ENCODE measurements around the gene SYT7.

Gene SYT7

DNA sequence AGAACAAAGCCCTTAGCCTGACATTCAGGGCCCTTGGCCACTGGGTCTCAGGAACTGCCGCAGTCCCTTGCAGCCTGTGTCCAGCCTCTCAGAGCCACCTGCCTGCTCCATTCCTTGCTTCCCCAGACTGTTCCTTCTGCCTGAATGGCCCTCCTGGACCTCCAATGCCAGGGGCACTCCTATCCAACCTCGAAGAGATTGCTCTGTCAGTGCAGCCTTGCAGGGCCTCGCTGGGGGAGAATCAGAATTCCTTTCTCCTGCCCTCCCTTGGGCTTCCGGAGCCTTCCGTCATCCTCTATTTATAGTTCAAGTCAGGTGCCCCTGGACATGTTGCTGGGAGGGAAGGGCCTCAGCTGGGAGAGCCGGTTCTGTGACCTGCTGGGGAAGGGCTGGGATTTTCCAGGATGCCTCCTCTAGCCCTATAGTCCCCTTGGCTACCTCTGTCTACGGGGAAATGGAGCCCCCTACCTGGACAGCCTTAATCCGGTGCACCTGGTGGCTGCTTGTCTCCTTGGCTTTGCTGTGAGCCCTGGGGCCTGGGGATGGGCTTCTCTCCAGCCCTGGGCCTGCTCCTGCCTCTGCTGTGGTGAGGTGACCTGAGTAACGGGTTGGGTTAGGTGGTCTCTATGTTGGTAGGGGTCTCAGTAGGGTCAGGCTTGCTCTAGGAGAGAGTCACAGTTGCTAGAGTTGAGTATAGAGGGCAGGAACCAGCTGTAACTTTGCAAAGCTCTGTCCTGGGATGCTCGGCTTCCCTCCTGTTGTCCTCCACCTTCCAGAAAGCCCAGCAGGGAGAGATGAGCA, 45.9 kb upstream of the SYT7 start:
- peak; percentile 64 for DNase-seq (ENCODE audit: low read depth)
- H3K4me3 ChIP-seq (ENCODE audit: low read depth, low read length) = no peak overlapping the region
- TF ChIP-seq, protein P1, sequence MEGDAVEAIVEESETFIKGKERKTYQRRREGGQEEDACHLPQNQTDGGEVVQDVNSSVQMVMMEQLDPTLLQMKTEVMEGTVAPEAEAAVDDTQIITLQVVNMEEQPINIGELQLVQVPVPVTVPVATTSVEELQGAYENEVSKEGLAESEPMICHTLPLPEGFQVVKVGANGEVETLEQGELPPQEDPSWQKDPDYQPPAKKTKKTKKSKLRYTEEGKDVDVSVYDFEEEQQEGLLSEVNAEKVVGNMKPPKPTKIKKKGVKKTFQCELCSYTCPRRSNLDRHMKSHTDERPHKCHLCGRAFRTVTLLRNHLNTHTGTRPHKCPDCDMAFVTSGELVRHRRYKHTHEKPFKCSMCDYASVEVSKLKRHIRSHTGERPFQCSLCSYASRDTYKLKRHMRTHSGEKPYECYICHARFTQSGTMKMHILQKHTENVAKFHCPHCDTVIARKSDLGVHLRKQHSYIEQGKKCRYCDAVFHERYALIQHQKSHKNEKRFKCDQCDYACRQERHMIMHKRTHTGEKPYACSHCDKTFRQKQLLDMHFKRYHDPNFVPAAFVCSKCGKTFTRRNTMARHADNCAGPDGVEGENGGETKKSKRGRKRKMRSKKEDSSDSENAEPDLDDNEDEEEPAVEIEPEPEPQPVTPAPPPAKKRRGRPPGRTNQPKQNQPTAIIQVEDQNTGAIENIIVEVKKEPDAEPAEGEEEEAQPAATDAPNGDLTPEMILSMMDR (conservative IDR thresholded peaks at IDR 0.05; ENCODE audit: low read depth, low read length) = no peak

GRCh38 chr11:61625525-61625924, 44.6 kb upstream of the SYT7 start:
- H3K4me3 ChIP-seq (ENCODE audit: low read depth, low read length) = no peak overlapping the region
- TF ChIP-seq, protein P1 (conservative IDR thresholded peaks at IDR 0.05; ENCODE audit: low read depth, low read length) = no peak
- DNase-seq (ENCODE audit: low read depth) = no peak

- TF ChIP-seq, protein P1 (conservative IDR thresholded peaks at IDR 0.05; ENCODE audit: low read depth, low read length) = no peak
- DNase-seq (ENCODE audit: low read depth) = no peak
Observed at GRCh38 chr11:61621917-61622585, 41.2 kb upstream of the SYT7 start.

GRCh38 chr11:61619471-61620226, 38.8 kb upstream of the SYT7 start:
- H3K4me3 ChIP-seq (ENCODE audit: low read depth, low read length) = no peak overlapping the region
- DNase-seq (ENCODE audit: low read depth) = no peak
- TF ChIP-seq, protein P1 (conservative IDR thresholded peaks at IDR 0.05; ENCODE audit: low read depth, low read length) = no peak

More at GRCh38 chr11:61621917-61622585, 41.2 kb upstream of the SYT7 start:
- H3K4me3 ChIP-seq (ENCODE audit: low read depth, low read length) = no peak overlapping the region

- DNase-seq (ENCODE audit: low read depth) = no peak
- TF ChIP-seq, protein P1 (conservative IDR thresholded peaks at IDR 0.05; ENCODE audit: low read depth, low read length) = no peak
- H3K4me3 ChIP-seq (ENCODE audit: low read depth, low read length) = no peak overlapping the region
Observed at GRCh38 chr11:61618978-61619377, 38.1 kb upstream of the SYT7 start.

DNA sequence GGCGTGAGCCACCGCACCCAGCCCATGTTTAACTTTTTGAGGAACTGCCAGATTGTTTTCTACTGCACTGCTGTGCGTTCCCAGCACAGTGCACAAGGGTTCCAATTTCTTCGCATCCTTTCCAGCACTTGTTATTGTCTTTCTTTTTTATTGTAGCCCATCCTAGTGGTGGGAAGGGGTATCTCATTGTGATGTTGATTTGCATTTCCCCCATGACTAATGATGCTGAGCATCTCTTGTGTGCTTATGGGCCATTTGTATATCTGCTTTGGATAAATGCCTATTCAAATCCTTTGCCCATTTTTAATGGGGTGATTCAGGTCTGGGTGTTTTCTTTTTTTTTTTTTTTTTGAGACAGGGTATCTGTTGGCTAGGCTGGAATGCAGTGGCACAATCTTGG, 36.6 kb upstream of the SYT7 start:
- TF ChIP-seq, protein P1 (conservative IDR thresholded peaks at IDR 0.05; ENCODE audit: low read depth, low read length) = no peak
- DNase-seq (ENCODE audit: low read depth) = no peak
- H3K4me3 ChIP-seq (ENCODE audit: low read depth, low read length) = no peak overlapping the region

Measured in choroid plexus epithelial cell (primary cell).